Activated T-cell treated with anti-CD3 and anti-CD28 coated beads for 48 hours (primary cell): Measurements from ENCODE around the gene LMF2.
"Not testable (repeated sequence)": the region's sequence is repeated elsewhere in the genome, so short reads cannot be mapped to it uniquely, and the experiment has no call there.

Experiments used
- DNase-seq: peaks from one replicate; pipeline ENCODE4 v3.0.0-alpha.2; 2020; ENCODE audit warnings: low read depth

LMF2 gene

DNA sequence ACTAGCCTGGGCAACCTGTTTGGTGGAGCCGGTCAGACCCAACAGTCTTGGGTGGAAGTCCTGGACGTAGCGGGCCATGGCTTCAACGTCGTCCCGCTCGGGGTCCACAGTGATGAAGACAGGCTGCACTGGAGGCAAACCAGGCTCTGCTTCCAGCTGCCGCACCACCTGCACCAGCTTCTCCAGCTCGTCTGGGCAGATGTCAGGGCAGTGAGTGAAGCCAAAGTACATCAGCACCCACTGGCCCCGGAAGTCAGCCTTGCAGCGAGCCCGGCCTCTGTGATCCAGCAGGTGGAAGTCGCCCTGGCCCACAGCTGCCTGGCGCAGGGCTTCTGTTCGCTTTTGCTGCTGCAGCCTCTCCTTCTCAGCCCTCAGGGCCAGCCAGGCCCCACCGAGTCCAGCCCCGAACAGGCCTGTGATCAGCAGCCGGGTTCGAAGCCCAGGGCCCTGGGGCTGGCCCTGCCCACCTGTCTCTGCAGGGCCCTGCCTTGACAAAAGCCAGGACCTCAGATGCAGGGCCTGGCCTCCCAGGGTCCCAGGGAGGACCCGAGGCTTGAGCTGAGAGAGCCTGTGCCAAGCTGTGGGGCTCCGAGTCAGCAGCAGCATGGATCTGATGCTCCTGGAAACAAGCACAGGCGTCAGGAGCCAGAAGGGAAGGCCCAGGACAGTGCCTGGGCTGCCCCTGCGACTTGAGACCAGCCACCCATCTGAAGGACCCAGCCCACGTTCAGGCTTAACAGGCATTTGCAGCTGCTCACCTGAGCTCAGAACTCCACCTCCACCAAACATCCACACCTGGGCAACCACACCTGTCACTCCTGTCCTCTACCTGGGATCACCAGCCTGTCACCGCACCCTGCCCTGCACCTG lies 16.5 kb upstream of the LMF2 start:
- DNase-seq = no peak

GRCh38 chr22:50523458-50523805 lies 15.9 kb upstream of the LMF2 start:
- no peak for DNase-seq

DNA sequence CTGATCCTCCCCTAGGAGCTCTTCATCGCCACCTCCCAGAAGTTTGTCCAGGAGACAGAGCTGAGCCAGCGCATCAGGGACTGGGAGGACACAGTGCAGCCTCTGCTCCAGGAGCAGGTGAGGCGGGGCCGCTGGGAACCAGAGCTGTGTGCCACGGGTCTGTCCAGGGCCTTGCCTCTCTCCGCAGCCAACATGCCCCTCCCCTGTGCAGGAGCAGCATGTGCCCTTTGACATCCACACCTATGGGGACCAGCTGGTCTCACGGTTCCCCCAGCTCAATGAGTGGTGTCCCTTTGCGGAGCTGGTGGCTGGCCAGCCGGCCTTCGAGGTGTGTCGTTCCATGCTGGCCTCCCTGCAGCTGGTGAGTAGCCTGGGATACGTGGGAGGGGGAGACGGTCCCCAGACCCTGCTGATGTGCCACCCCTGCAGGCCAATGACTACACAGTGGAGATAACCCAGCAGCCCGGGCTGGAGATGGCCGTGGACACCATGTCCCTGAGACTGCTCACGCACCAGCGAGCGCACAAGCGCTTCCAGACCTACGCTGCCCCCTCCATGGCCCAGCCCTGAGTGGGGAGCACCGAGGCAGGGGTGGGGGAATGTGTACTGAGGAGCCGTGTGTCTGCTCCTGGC lies 15.4 kb upstream of the LMF2 start:
- no peak for DNase-seq

DNA sequence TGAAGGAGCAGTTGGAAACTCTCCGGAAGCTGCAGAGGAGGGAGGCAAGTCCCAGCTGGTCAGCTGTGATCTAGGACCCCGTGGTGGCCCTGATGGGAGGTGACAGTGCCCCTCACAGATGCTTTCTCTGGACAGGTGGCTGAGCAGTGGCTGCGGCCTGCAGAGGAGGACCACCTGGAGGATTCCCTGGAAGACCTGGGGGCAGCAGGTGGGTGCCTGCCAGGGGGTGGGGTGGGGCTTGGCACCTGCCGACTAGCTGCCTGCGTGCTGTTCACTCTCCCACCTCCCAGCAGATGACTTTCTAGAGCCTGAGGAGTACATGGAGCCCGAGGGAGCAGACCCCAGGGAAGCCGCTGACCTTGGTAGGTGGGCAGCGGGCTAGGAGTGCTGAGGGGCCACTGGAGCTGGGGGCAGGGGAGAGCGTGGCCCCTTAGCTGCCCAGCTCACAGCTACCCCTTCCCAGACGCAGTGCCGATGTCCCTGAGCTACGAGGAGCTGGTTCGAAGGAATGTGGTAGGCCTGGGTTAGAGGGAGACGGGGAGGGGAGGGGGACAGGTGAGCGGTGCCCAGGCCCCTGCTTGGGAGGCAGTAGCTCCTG lies 14.8 kb upstream of the LMF2 start:
- no peak for DNase-seq

DNA sequence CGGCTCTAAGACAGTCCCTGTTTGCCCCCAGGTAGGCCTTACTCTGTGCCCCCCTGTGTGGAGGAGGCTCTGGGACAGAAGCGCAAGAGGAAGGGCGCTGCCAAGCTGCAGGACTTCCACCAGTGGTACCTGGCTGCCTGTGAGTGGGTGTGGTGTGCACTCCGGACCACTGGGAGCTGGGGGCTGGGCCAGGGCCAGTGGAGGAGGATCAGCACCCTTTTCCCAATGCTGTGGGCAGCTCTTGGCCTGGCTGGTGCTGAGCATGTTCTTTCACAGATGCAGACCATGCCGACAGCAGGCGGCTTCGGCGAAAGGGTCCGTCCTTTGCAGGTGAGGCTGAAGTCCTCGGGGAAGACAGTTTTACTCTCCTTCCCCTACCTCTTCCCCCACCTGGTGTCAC lies 14.2 kb upstream of the LMF2 start:
- no peak for DNase-seq

- DNase-seq = no peak
Measured at GRCh38 chr22:50520826-50521453, 13.4 kb upstream of the LMF2 start.

GRCh38 chr22:50520184-50520583 lies 12.7 kb upstream of the LMF2 start:
- DNase-seq = not testable (repeated sequence)

DNA sequence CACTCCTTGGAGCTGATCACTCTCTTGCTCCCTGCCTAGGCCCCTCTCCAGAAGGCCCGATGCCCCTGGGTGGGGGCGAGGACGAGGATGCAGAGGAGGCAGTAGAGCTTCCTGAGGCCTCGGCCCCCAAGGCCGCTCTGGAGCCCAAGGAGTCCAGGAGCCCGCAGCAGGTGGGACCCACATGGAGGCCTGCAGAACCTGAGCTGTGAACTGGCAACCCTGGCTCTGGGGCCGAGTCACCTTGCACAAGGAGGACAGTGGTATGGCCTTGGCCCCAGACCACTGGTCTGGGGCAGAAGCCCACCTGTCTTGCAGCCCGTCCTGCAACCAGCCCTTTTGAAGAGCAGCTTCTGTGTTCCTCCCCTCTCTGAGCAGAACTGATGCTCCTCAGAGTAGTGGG lies 11.6 kb upstream of the LMF2 start:
- DNase-seq = no peak

- no peak for DNase-seq
Measured at GRCh38 chr22:50518606-50519005, 11.1 kb upstream of the LMF2 start.

- no peak for DNase-seq
Measured at GRCh38 chr22:50517495-50518260, 10.2 kb upstream of the LMF2 start.

- no peak for DNase-seq
Measured at GRCh38 chr22:50516891-50517290, 9.4 kb upstream of the LMF2 start.

DNA sequence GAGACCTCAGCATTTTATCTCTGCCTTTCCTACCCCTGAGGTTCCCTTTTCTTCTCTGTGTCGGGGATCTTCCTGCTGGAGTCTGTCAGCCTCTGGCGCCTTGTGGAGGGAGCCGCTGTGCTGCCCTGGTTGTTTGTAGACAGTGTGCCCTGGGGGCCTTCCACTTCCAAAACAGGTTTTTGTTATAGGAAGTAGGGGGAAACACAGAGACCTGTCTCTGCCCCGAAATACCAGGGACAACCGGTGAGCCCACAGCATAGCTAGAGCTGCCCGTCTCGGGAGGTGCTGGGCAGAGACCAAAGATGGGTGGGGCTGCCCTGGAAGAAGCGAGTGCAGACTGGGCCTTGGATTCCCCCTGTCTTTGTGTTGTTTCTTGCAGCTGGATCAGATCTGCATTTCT lies 8.6 kb upstream of the LMF2 start:
- DNase-seq = no peak

DNA sequence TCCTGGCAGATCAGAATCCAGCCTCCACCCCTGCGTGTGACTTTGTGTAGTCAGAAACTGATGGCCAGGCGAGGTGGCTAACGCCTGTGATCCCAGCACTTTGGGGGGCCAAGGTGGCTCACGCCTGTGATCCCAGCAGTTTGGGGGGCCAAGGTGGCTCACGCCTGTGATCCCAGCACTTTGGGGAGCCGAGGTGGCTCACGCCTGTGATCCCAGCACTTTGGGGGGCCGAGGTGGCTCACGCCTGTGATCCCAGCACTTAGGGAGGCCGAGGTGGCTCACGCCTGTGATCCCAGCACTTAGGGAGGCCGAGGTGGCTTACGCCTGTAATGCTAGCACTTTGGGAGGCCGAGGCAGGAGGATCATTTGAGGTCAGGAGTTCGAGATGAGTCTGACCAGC lies 5.7 kb upstream of the LMF2 start:
- DNase-seq = no peak

- DNase-seq = no peak
Measured at GRCh38 chr22:50508897-50509296, 1.4 kb upstream of the LMF2 start.

- peak; percentile 98 for DNase-seq
Measured at GRCh38 chr22:50507991-50508884, 736 bp upstream of the LMF2 start, which contains the start of gene NCAPH2. TSS of gene NCAPH2 (plus strand) at chr22:50508224. CDS start at chr22:50508338, 114 bp downstream.

- DNase-seq = no peak
Measured at GRCh38 chr22:50506611-50507420, 686 bp downstream of the LMF2 start.

- DNase-seq = no peak
Measured at GRCh38 chr22:50505776-50506610, 1.5 kb downstream of the LMF2 start.

- DNase-seq = no peak
Measured at GRCh38 chr22:50505276-50505775, 2.2 kb downstream of the LMF2 start.
